ENCODE results near the gene TEX19.

DNA sequence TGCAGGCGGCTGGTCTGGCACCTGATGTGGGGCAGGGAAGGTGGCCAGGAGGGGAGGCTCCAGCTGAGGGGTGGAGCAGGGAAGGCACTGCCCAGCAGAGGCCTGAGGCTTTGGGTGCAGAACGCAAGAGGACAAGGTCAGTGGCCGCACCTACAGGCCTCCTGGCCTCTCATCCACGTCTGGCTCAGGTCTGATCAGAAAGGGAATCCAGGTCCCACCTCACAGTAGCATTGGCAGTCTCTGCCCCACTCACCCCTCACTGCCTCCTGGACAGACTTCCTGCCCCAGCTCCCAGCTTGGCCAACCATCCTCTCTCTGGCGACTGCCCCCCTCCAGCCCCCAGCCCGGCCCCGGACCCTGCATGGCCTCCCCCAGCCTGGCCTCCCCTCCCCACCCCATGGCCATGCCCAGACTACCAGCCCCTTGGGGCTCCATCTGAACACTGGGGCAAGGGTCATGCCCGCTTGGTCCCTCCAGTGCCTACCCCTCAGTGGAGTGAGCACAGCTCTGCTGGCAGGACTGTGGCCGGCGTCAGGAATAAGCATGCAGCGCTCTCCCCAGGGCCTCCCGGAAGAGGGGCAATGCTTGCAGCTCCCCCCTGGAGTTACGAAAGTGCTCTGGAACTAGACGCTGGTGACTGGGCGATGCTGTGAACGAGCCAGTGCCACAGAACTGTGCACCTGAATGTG, 17.1 kb downstream of the TEX19 start:
- TF ChIP-seq, protein P1, sequence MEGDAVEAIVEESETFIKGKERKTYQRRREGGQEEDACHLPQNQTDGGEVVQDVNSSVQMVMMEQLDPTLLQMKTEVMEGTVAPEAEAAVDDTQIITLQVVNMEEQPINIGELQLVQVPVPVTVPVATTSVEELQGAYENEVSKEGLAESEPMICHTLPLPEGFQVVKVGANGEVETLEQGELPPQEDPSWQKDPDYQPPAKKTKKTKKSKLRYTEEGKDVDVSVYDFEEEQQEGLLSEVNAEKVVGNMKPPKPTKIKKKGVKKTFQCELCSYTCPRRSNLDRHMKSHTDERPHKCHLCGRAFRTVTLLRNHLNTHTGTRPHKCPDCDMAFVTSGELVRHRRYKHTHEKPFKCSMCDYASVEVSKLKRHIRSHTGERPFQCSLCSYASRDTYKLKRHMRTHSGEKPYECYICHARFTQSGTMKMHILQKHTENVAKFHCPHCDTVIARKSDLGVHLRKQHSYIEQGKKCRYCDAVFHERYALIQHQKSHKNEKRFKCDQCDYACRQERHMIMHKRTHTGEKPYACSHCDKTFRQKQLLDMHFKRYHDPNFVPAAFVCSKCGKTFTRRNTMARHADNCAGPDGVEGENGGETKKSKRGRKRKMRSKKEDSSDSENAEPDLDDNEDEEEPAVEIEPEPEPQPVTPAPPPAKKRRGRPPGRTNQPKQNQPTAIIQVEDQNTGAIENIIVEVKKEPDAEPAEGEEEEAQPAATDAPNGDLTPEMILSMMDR (IDR thresholded peaks at IDR 0.05) = no peak
- TF ChIP-seq, protein P2, sequence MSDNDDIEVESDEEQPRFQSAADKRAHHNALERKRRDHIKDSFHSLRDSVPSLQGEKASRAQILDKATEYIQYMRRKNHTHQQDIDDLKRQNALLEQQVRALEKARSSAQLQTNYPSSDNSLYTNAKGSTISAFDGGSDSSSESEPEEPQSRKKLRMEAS (IDR thresholded peaks at IDR 0.05) = no peak
- TF ChIP-seq KDM1A (IDR thresholded peaks at IDR 0.05; ENCODE audit: low read depth) = no peak
- TF ChIP-seq MAZ (IDR thresholded peaks at IDR 0.05; ENCODE audit: borderline replicate concordance, low read depth, low read length) = no peak
- TF ChIP-seq POLR2A (IDR thresholded peaks at IDR 0.05; ENCODE audit: low read length) = no peak
- TF ChIP-seq CEBPB (IDR thresholded peaks at IDR 0.05) = no peak
- TF ChIP-seq, protein P3, sequence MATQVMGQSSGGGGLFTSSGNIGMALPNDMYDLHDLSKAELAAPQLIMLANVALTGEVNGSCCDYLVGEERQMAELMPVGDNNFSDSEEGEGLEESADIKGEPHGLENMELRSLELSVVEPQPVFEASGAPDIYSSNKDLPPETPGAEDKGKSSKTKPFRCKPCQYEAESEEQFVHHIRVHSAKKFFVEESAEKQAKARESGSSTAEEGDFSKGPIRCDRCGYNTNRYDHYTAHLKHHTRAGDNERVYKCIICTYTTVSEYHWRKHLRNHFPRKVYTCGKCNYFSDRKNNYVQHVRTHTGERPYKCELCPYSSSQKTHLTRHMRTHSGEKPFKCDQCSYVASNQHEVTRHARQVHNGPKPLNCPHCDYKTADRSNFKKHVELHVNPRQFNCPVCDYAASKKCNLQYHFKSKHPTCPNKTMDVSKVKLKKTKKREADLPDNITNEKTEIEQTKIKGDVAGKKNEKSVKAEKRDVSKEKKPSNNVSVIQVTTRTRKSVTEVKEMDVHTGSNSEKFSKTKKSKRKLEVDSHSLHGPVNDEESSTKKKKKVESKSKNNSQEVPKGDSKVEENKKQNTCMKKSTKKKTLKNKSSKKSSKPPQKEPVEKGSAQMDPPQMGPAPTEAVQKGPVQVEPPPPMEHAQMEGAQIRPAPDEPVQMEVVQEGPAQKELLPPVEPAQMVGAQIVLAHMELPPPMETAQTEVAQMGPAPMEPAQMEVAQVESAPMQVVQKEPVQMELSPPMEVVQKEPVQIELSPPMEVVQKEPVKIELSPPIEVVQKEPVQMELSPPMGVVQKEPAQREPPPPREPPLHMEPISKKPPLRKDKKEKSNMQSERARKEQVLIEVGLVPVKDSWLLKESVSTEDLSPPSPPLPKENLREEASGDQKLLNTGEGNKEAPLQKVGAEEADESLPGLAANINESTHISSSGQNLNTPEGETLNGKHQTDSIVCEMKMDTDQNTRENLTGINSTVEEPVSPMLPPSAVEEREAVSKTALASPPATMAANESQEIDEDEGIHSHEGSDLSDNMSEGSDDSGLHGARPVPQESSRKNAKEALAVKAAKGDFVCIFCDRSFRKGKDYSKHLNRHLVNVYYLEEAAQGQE (IDR thresholded peaks at IDR 0.05) = no peak
- TF ChIP-seq BHLHE40 (IDR thresholded peaks at IDR 0.05; ENCODE audit: low read depth, low read length) = no peak
- no peak for TF ChIP-seq EP300 (IDR thresholded peaks at IDR 0.05)

Data from A549 (cell line).